Measurements from ENCODE around the gene FRRS1L. TPM values are rescaled to one million over a fixed set of nuclear protein-coding genes. Genes with fewer than 3 reads are reported as not detected.

FRRS1L gene
- total RNA-seq = not detected

DNA sequence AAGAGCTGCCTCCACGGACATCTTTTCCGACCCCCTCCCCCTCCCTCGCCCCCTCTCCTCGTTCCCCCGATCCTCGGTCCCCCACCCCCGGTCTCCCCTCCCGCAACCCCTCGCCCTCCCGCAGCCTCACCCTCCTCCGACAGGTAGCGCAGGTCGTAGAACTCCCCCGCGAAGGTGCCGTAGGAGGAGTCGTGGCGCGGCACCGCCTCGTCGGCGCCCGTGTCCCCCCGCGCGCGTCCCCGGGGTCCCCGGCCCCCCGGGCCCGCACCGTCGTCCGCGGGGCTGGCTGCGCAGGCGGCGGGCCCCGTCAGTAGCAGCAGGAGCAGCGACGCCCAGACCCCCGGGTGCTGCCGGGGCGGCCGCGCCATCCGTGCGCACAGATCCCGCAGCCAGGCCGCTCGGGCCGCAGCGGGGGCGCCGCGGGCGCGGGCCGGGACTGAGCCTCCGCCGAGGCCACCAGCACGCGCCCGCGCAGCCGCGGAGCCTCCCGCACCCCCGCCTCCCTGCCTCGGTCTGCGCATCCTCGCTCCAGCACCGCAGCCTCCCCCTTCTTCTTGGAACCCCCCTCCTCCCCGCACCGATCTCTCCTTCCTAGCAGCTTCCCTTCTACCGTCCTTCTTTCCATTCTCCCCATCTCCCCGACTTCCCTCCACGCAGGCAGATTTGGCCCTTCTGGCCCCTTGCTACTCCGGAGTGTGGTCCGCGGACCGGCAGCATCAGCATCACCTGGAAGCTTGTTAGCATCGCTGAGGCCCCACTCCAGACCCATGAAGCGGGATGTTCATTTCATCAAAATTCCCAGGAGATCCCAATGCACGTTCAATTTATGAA, at the start of gene FRRS1L:
TSS of gene FRRS1L (minus strand) at position 479 of the 831 bp plus-strand sequence. CDS start at position 368, 111 bp downstream.
- ATAC-seq = no peak
- Mint-ChIP-seq H3K36me3 (peaks cover 18 to 20% of the 10 kb centered on the region in 2 donors), H3K9me3 (peaks cover 0 to 7% of the 10 kb centered on the region in 2 donors), H3K27ac (no peak within 1 kb of the TSS)
- no peak for DNase-seq (ENCODE audit: low spot score in 2 of 2)

DNA sequence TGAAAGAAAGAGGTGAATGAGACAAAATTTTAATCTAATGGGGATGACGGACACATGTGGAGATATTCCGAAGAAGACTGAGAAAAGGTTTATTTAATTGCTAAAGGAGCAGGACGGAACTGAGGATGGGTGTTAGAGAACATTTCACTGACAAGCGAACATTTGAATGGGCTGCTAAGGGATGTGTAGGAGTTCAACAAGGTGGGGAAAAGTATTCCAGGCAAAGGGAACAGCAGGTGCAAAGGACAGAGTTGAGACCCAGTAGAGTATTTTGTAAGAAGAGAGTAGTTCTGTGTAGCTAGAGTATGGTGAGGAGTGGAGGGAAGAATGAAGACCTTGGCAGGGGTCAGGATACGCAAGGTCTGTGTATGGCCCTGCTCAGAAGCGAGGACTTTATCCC, 47.4 kb upstream of the FRRS1L start:
- no peaks in the 10 kb centered on the region for H3K36me3 Mint-ChIP-seq
- no peaks in the 10 kb centered on the region for H3K9me3 Mint-ChIP-seq
- ATAC-seq (no peak), DNase-seq (ENCODE audit: low spot score in 2 of 2) (no peak)
- no peak overlapping the region for H3K27ac Mint-ChIP-seq

DNA sequence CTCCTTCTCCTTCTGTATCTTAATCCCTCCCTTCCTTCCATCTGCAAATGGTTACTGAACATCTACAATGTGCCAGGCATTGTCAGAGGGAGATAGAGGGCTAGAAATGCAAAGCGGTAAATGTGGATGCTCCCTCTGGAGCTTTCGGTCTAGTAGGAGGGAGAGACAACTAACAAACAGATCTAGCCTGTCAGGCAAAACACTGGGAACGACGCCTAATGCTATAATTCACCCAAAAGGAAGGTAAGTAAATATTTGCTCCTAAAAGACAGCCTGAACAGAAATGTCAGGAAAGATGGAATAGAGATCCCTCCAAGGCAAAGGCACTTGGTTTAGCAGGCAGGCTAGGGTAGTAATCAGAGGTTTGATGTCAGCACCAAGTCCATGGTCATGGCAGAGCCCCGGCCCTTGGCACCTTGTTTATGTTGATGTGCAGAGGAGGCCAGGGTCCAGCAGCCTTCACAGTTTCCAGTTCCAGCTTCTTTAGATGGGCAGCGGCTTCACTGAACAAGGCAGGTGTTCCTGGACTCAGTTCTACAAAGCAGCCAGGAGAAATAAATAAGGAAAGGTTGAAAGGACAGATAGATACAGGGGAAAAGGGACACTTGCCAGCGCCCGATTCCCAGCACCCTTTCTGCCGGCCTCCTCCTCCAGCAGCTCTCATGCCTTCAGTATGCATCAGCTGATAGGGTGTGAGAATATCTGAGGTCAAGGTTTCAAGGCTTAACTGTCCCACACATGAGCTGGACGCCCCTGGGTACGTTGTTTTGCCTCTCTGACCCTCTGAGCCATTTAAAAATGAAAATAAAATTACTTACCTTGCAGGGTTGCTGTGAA, 46.5 kb upstream of the FRRS1L start:
- no peaks in the 10 kb centered on the region for H3K36me3 Mint-ChIP-seq
- H3K27ac Mint-ChIP-seq = no peak overlapping the region
- no peaks in the 10 kb centered on the region for H3K9me3 Mint-ChIP-seq
- no peak for ATAC-seq
- DNase-seq (ENCODE audit: low spot score in 2 of 2) = no peak

DNA sequence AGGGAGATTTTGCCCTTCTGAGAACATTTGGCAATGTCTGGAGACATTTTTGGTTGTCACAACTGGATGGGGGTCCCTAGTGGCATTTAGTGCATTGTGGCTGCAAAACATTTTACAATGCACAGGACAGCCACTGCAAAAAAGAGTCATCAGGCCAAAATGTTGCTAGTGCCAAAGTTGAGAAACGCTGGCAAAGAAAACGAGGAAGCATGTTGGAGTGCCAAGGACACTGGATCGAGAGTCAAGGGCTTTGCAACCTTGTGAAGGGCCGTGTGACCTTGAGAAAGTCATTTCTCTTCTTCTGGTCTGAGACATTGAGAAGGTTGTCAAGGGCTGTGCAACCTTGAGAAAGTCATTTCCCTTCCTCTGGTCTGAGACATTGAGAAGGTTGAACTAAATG, 45.7 kb upstream of the FRRS1L start:
- Mint-ChIP-seq H3K36me3 (no peaks in the 10 kb centered on the region), H3K9me3 (no peaks in the 10 kb centered on the region), H3K27ac (no peak overlapping the region)
- no peak for ATAC-seq
- no peak for DNase-seq (ENCODE audit: low spot score in 2 of 2)

DNA sequence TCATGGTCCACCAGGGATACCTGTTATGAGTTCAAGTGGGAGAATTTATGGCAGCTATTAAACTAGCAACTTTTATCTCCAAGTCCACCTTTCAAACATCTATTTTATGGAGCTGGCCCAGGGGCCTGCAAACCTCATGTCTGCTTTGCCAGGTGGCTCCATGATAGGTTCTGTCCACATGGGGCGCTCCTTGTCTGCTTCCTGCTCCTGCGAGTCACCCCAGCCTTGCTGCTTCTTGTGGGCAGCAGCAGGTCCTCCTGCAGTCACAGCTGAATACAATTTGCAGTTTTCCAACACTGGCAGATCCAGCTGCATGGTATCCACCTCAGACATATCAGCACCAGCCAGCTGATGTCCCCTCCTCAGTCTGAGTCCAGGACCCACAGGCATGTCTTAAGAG, 39.6 kb upstream of the FRRS1L start:
- ATAC-seq (no peak), DNase-seq (ENCODE audit: low spot score in 2 of 2) (no peak)
- H3K9me3 Mint-ChIP-seq = no peaks in the 10 kb centered on the region
- H3K27ac Mint-ChIP-seq = no peak overlapping the region
- H3K36me3 Mint-ChIP-seq = no peaks in the 10 kb centered on the region

DNA sequence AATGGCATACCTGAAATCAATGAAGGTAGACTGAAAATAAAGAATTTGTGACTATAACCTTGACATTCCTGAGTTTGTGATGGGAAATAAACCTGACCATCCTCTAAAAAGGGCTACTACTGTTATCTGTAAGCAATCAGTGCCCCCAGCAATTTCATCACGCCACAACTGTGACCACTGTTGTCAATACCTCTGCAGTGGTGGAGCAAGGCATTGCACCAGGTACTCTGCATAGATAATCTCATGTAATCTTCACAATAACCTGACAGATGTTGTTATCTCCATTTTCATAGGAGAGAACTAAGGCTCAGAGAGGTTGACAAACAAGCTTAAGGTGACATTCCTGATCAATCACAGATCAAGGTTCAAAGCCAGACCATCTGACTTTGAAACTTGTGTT, 38.5 kb upstream of the FRRS1L start:
- Mint-ChIP-seq H3K27ac (no peak overlapping the region), H3K9me3 (no peaks in the 10 kb centered on the region), H3K36me3 (no peaks in the 10 kb centered on the region)
- no peak for ATAC-seq
- DNase-seq (ENCODE audit: low spot score in 2 of 2) = no peak

DNA sequence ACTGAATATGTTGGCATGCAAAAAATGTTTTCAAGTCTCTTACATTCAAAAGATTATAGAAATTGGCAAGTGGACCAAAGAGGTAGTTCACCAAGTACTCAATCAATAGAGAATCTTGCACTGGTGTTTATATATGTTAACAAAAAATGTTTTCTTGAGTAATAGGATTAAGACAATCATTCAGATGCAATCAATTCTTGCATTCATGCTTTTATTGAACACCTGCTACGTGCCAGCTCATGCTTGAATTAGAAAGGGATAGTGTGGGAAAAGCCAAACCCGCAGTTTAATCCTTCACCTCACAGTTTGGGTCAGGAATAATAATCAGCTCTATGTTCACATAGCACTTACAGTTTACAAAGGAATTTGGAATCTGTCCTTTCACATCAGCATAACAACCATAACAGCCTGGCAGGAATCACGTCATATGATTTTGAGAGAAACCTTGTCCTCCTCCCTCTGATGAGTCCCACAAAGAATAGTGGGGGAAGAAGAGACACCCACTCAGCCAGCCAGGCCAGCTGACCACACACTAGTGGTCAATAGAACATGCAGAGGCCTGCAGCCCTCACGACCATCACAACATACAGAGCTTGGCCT, 36.8 kb upstream of the FRRS1L start:
- DNase-seq (ENCODE audit: low spot score in 2 of 2) (no peak), ATAC-seq (no peak)
- H3K9me3 Mint-ChIP-seq = no peaks in the 10 kb centered on the region
- no peaks in the 10 kb centered on the region for H3K36me3 Mint-ChIP-seq
- H3K27ac Mint-ChIP-seq = no peak overlapping the region

DNA sequence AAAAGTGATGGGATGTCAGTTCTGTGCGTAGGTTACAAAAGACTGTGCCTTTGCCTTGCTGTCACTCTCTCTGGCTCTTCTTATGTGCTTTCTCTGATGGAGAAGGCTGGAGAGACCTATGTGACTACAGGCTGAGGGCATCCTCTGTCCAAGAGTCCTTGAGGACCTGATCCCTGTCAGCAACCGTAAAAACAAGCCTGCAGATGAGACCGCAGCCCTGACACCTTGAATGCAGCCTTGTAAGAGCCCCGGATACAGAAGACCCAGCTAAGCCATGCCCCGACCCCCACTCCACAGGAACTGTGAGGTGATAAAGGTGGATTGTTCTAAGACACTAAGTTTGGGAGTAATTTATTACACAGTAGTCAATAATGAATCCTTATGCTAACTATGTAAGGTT, 32.6 kb upstream of the FRRS1L start:
- ATAC-seq = no peak
- no peaks in the 10 kb centered on the region for H3K36me3 Mint-ChIP-seq
- no peak overlapping the region for H3K27ac Mint-ChIP-seq
- DNase-seq (ENCODE audit: low spot score in 2 of 2) = no peak
- H3K9me3 Mint-ChIP-seq = no peaks in the 10 kb centered on the region

DNA sequence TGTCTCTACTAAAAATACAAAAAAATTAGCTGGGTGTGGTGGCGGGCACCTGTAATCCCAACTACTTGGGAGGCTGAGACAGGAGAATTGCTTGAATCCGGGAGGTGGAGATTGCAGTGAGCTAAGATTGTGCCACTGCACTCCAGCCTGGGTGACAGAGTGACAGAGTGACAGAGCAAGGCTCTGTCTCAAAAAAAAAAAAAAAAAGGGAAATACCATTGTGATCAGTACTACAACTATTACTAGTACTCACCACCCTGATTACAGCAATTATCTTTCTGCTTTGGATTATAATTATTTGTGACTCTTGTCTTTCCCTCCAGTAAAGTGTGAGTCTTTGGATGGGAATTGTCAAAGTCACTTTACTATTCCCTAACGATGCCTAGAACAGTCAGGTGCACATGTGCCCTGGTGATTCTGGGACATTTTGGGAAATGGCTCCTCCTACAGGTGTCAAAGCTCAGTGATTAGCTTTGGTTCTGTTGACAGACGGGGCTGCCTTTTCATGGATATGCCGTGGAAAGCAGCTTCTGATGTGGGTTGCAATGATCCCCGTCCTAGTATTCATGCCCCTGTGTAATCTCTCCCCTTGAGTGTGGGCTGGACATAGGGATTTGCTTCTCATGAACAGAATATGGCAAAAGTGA, 31.8 kb upstream of the FRRS1L start:
- no peaks in the 10 kb centered on the region for H3K9me3 Mint-ChIP-seq
- no peak overlapping the region for H3K27ac Mint-ChIP-seq
- DNase-seq (ENCODE audit: low spot score in 2 of 2) (no peak), ATAC-seq (peak; percentile 36 to 62)
- no peaks in the 10 kb centered on the region for H3K36me3 Mint-ChIP-seq

- DNase-seq (ENCODE audit: low spot score in 2 of 2) = no peak
- H3K36me3 Mint-ChIP-seq = no peaks in the 10 kb centered on the region
- no peak for ATAC-seq
- no peak overlapping the region for H3K27ac Mint-ChIP-seq
- H3K9me3 Mint-ChIP-seq = no peaks in the 10 kb centered on the region
Observed at GRCh38 chr9:109193974-109194556, 27.0 kb upstream of the FRRS1L start.

DNA sequence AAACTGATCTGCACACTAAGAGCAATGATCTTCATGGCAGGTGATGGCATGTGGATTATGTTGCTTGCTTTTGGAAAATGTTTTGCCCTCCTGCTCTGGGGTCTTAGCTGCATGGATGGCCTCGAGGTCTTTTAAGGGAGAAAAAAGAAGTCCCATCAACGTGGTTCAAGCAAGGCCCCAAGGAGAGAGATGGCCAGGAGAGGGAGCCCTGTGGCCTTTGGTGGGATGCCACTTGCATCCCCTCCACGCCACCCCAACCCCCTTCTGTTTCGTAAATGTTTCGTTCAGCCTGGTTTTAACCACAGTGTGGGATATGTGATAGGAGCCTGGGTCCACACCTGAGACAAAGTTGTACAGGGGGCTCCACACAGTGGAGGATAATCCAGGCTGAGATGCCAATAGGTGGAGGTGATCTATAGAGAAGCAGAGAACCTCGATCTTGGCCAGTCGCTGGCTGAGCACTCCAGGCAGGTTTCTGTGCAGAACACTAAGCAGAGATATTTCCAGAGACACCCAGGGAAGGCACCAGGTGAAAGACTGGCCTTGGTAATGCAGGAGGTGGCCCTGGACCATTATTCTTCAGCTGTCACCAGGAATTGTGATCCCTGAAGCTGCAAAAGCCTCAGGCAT, 25.8 kb upstream of the FRRS1L start:
- Mint-ChIP-seq H3K36me3 (no peaks in the 10 kb centered on the region), H3K27ac (no peak overlapping the region), H3K9me3 (no peaks in the 10 kb centered on the region)
- DNase-seq (ENCODE audit: low spot score in 2 of 2) (no peak), ATAC-seq (no peak)

- ATAC-seq (no peak), DNase-seq (ENCODE audit: low spot score in 2 of 2) (no peak)
- no peaks in the 10 kb centered on the region for H3K9me3 Mint-ChIP-seq
- H3K27ac Mint-ChIP-seq = no peak overlapping the region
- no peaks in the 10 kb centered on the region for H3K36me3 Mint-ChIP-seq
Observed at GRCh38 chr9:109191746-109192145, 24.7 kb upstream of the FRRS1L start.

DNA sequence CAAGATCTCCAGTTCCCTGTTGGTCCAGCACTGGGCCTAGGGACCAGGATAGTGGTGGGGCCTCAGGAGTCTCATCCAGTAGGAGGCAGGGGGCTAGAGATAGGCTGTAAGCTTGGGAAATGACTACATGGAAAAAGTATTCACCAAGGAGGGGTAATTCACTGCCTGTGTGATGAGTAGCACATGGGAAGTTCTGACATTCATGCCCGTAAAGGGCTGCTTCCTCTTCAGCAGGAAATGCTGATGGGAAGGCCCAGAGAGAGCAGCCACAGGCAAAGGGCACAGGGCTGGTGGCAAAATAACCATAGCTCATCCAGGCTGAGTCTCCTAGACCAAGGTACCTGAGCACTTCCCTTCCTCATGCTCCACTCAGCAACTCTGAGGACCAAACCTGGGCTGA, 23.1 kb upstream of the FRRS1L start:
- no peaks in the 10 kb centered on the region for H3K36me3 Mint-ChIP-seq
- no peak overlapping the region for H3K27ac Mint-ChIP-seq
- ATAC-seq = peak in 1 of 2 donors; percentile 61
- no peak for DNase-seq (ENCODE audit: low spot score in 2 of 2)
- no peaks in the 10 kb centered on the region for H3K9me3 Mint-ChIP-seq

GRCh38 chr9:109186857-109187520, 19.9 kb upstream of the FRRS1L start:
- Mint-ChIP-seq H3K27ac (no peak overlapping the region), H3K9me3 (no peaks in the 10 kb centered on the region), H3K36me3 (no peaks in the 10 kb centered on the region)
- ATAC-seq (peak in 1 of 2 donors; percentile 46), DNase-seq (ENCODE audit: low spot score in 2 of 2) (no peak)

DNA sequence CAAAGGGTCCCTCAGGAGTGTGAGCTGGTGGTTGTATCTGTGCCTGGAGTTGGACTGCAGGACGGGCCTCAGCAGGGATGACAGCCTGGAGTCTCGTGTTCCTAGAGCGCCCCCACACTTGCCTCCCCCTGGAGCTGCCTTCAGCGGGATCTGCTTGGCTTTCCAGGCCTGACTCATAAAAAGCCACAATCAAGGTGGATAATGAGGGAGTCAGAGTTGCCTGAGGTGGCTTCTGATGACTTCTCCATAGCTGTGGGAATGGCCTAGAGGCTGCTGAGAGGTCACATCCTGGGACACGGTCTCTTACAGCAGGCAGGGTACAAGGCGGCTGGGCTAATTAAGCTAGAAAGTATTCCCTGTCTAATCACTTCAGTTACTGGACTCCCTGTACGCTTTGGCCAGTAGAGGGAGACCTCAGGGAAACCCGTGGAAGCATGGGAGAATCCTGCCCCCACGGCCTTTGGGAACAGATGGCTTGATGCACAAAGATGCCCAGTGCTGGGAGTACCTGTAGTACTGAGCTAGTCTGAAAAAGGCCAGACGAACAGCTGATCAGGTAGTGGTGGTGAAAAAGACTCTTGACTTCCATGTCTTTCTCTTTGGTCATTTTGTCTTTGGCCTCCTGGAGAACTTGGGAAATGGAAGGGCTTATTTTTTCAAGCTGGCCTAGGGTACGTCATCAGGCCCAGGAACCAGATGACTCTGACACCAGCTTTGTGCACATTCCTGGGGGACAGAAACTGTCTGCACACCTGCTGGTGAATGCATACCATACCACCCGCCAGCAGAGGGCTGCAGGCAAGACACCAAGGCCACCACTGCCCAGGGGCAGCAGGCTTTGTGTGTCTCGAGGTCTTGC, 16.1 kb upstream of the FRRS1L start:
- Mint-ChIP-seq H3K36me3 (no peaks in the 10 kb centered on the region), H3K27ac (no peak overlapping the region), H3K9me3 (no peaks in the 10 kb centered on the region)
- peak in 1 of 2 donors; percentile 17 for DNase-seq (ENCODE audit: low spot score in 2 of 2)
- ATAC-seq = no peak

Data from activated naive CD4-positive, alpha-beta T cell treated with anti-CD3 and anti-CD28 coated beads, Interleukin-2, amount 50 U/mL, for 72 hours (primary cell).